Activated CD8-positive, alpha-beta T cell treated with anti-CD3 and anti-CD28 coated beads, Interleukin-2, amount 10 ng/mL, durations not matched to agents 7 days and 5 days (primary cell): Measurements from ENCODE around the gene FAM114A1. TPM values are rescaled to one million over a fixed set of nuclear protein-coding genes. Genes with fewer than 3 reads are reported as not detected.
"Not testable (repeated sequence)": the region's sequence is repeated elsewhere in the genome, so short reads cannot be mapped to it uniquely, and the experiment has no call there.

Source experiments
- ATAC-seq: fragments of 150-1000 bp; cut with Tn5 transposase; one replicate; pipeline ENCODE4 v1.10.0; 2021; ENCODE audit warnings: moderate library complexity
- CTCF ChIA-PET: fragments of 350-600 bp; sonication (Branson Sonifier 250); formaldehyde crosslinking; loops from one replicate; lab custom pipeline; 2021; ENCODE audit warnings: antibody characterized with exemption; lab: Charles Lee
- POLR2A ChIA-PET: fragments of 350-600 bp; sonication (Branson Sonifier 250); formaldehyde crosslinking; loops from one replicate; lab custom pipeline; 2021; ENCODE audit warnings: antibody characterized with exemption; lab: Charles Lee
- DNase-seq: peaks from one replicate; pipeline ENCODE4 v3.0.0-alpha.2; 2020
- H3K27ac Mint-ChIP-seq: one replicate; pipeline ENCODE4 v1.8.0; 2021; ENCODE audit warnings: mild to moderate bottlenecking, mixed read lengths
- H3K27me3 Mint-ChIP-seq: one replicate; pipeline ENCODE4 v1.8.0; 2021; ENCODE audit warnings: low read depth, mixed read lengths
- H3K36me3 Mint-ChIP-seq: one replicate; pipeline ENCODE4 v1.8.0; 2021; ENCODE audit warnings: low read depth, mixed read lengths
- H3K4me1 Mint-ChIP-seq: one replicate; pipeline ENCODE4 v1.8.0; 2021; ENCODE audit warnings: low read depth, mixed read lengths
- H3K4me3 Mint-ChIP-seq: one replicate; pipeline ENCODE4 v1.8.0; 2021; ENCODE audit warnings: mild to moderate bottlenecking, mixed read lengths
- H3K9me3 Mint-ChIP-seq: one replicate; pipeline ENCODE4 v1.8.0; 2022; ENCODE audit warnings: mixed read lengths; ENCODE audit not compliant: insufficient read depth
- total RNA-seq, 2 experiments: library from RNA; stranded (reverse); gene quantifications; one replicate each; pipeline ENCODE4 v1.2.3, GENCODE V29; 2021

FAM114A1 gene
- total RNA-seq, 2 experiments from 2014 or later = 0.50 to 0.60 TPM

- Mint-ChIP-seq H3K36me3 (no peaks in the 10 kb centered on the region), H3K4me3 (no peak overlapping the region), H3K27ac (no peak overlapping the region), H3K27me3 (peaks cover 15% of the 10 kb centered on the region), H3K9me3 (no peaks in the 10 kb centered on the region), H3K4me1 (peaks cover 12% of the 10 kb centered on the region)
- DNase-seq (no peak), ATAC-seq (no peak)
- POLR2A ChIA-PET = interaction anchor here (0.9 kb wide), 1 partner anchor 54 kb away, joined by 3 read pairs; no protein-coding TSS in a partner anchor
- CTCF ChIA-PET = interaction anchor here (1.5 kb wide), 1 partner anchor 54 kb away, joined by 8 read pairs; no protein-coding TSS in a partner anchor
Measured at GRCh38 chr4:38955957-38956356, 88.4 kb downstream of the FAM114A1 start.

GRCh38 chr4:38957261-38957815 lies 89.7 kb downstream of the FAM114A1 start:
- H3K4me3 Mint-ChIP-seq = no peak overlapping the region
- peaks cover 12% of the 10 kb centered on the region for H3K27me3 Mint-ChIP-seq
- POLR2A ChIA-PET = interaction anchor here (1.4 kb wide), 1 partner anchor 9 kb away, joined by 3 read pairs; no protein-coding TSS in a partner anchor
- H3K27ac Mint-ChIP-seq = no peak overlapping the region
- peaks cover 12% of the 10 kb centered on the region for H3K4me1 Mint-ChIP-seq
- CTCF ChIA-PET = interaction anchor here (0.8 kb wide), 1 partner anchor 178 kb away, joined by 3 read pairs; no protein-coding TSS in a partner anchor
- no peak for ATAC-seq
- no peaks in the 10 kb centered on the region for H3K36me3 Mint-ChIP-seq
- DNase-seq = no peak
- H3K9me3 Mint-ChIP-seq = peaks cover 11% of the 10 kb centered on the region

- Mint-ChIP-seq H3K9me3 (peaks cover 12% of the 10 kb centered on the region), H3K27ac (no peak overlapping the region), H3K36me3 (peaks cover 2% of the 10 kb centered on the region), H3K4me1 (peaks cover 12% of the 10 kb centered on the region), H3K27me3 (peaks cover 7% of the 10 kb centered on the region), H3K4me3 (no peak overlapping the region)
- ChIA-PET POLR2A (interaction anchor here (1.4 kb wide), 1 partner anchor 9 kb away, joined by 3 read pairs; no protein-coding TSS in a partner anchor), CTCF (interaction anchor here (0.7 to 2.2 kb wide), 4 partner anchors 9 to 177 kb away, joined by 3 to 10 read pairs (median 3); no protein-coding TSS in a partner anchor)
- ATAC-seq (no peak), DNase-seq (no peak)
Measured at GRCh38 chr4:38957893-38958292, 90.3 kb downstream of the FAM114A1 start.

- CTCF ChIA-PET = interaction anchor here (0.7 to 2.2 kb wide), 5 partner anchors 10 to 103 kb away, joined by 3 to 10 read pairs (median 3); no protein-coding TSS in a partner anchor
Measured at GRCh38 chr4:38958453-38959190, 91.0 kb downstream of the FAM114A1 start.

GRCh38 chr4:38959248-38959647 lies 91.6 kb downstream of the FAM114A1 start:
- H3K36me3 Mint-ChIP-seq, H3K27me3 Mint-ChIP-seq, ATAC-seq, POLR2A ChIA-PET, DNase-seq, H3K27ac Mint-ChIP-seq, H3K4me3 Mint-ChIP-seq: not testable (repeated sequence)
- H3K4me1 Mint-ChIP-seq = peaks cover 12% of the 10 kb centered on the region
- CTCF ChIA-PET = interaction anchor here (0.8 to 2.2 kb wide), 4 partner anchors 10 to 102 kb away, joined by 3 to 10 read pairs (median 3); no protein-coding TSS in a partner anchor
- H3K9me3 Mint-ChIP-seq = peaks cover 12% of the 10 kb centered on the region

More at GRCh38 chr4:38958453-38959190, 91.0 kb downstream of the FAM114A1 start:
- POLR2A ChIA-PET = interaction anchor here (1.4 kb wide), 1 partner anchor 10 kb away, joined by 3 read pairs; no protein-coding TSS in a partner anchor
- peaks cover 3% of the 10 kb centered on the region for H3K27me3 Mint-ChIP-seq
- no peak overlapping the region for H3K27ac Mint-ChIP-seq
- no peak overlapping the region for H3K4me3 Mint-ChIP-seq
- peaks cover 12% of the 10 kb centered on the region for H3K4me1 Mint-ChIP-seq
- peaks cover 2% of the 10 kb centered on the region for H3K36me3 Mint-ChIP-seq
- DNase-seq = no peak
- H3K9me3 Mint-ChIP-seq = peaks cover 12% of the 10 kb centered on the region
- ATAC-seq = peak; percentile 30

GRCh38 chr4:38964942-38965775 lies 97.6 kb downstream of the FAM114A1 start:
- H3K36me3 Mint-ChIP-seq = peaks cover 53% of the 10 kb centered on the region
- DNase-seq (no peak), ATAC-seq (no peak)
- no peak overlapping the region for H3K4me3 Mint-ChIP-seq
- ChIA-PET CTCF (interaction anchor here (1.5 to 1.6 kb wide), 2 partner anchors 62 to 170 kb away, joined by 4 to 5 read pairs; no protein-coding TSS in a partner anchor), POLR2A (interaction anchor here (0.6 kb wide), 1 partner anchor 170 kb away, joined by 3 read pairs; no protein-coding TSS in a partner anchor)
- H3K4me1 Mint-ChIP-seq = peaks cover 3% of the 10 kb centered on the region
- H3K27me3 Mint-ChIP-seq = no peaks in the 10 kb centered on the region
- H3K27ac Mint-ChIP-seq = no peak overlapping the region
- peaks cover 12% of the 10 kb centered on the region for H3K9me3 Mint-ChIP-seq

- Mint-ChIP-seq H3K36me3 (peaks cover 61% of the 10 kb centered on the region), H3K4me3 (no peak overlapping the region), H3K9me3 (peaks cover 12% of the 10 kb centered on the region), H3K27me3 (no peaks in the 10 kb centered on the region), H3K27ac (no peak overlapping the region), H3K4me1 (peaks cover 3% of the 10 kb centered on the region)
- POLR2A ChIA-PET = no interaction called here
- DNase-seq (no peak), ATAC-seq (no peak)
- CTCF ChIA-PET = interaction anchor here (1.6 kb wide), 1 partner anchor 63 kb away, joined by 5 read pairs; no protein-coding TSS in a partner anchor
Measured at GRCh38 chr4:38965866-38966265, 98.3 kb downstream of the FAM114A1 start.

GRCh38 chr4:38967260-38968095 lies 99.9 kb downstream of the FAM114A1 start:
- DNase-seq (no peak), ATAC-seq (no peak)
- ChIA-PET CTCF (interaction anchor here (1.4 kb wide), 1 partner anchor 65 kb away, joined by 3 read pairs; no protein-coding TSS in a partner anchor), POLR2A (no interaction called here)
- Mint-ChIP-seq H3K27ac (peak overlapping the region; percentile 14), H3K9me3 (no peaks in the 10 kb centered on the region), H3K4me3 (no peak overlapping the region), H3K36me3 (peaks cover 63% of the 10 kb centered on the region), H3K4me1 (peaks cover 3% of the 10 kb centered on the region), H3K27me3 (no peaks in the 10 kb centered on the region)

- Mint-ChIP-seq H3K27me3 (no peaks in the 10 kb centered on the region), H3K36me3 (peaks cover 61% of the 10 kb centered on the region), H3K4me3 (no peak overlapping the region), H3K27ac (no peak overlapping the region), H3K4me1 (peaks cover 3% of the 10 kb centered on the region), H3K9me3 (no peaks in the 10 kb centered on the region)
- ChIA-PET CTCF (no interaction called here), POLR2A (no interaction called here)
- DNase-seq = no peak
- no peak for ATAC-seq
Measured at GRCh38 chr4:38968668-38969067, 101.1 kb downstream of the FAM114A1 start.

- ATAC-seq (no peak), DNase-seq (no peak)
- Mint-ChIP-seq H3K4me1 (peaks cover 8% of the 10 kb centered on the region), H3K27me3 (no peaks in the 10 kb centered on the region), H3K36me3 (peaks cover 33% of the 10 kb centered on the region), H3K4me3 (no peak overlapping the region), H3K9me3 (no peaks in the 10 kb centered on the region), H3K27ac (no peak overlapping the region)
- POLR2A ChIA-PET = no interaction called here
- CTCF ChIA-PET = no interaction called here
Measured at GRCh38 chr4:38976308-38976707, 108.7 kb downstream of the FAM114A1 start.
